Activated naive CD4-positive, alpha-beta T cell treated with anti-CD3 and anti-CD28 coated beads, Interleukin-2, amount 50 U/mL, for 16 hours (primary cell): Measurements from ENCODE around the gene FRS2.

ENCODE experiments used
- DNase-seq: peaks from one replicate; pipeline ENCODE4 v3.0.0-alpha.2; 2020

Gene FRS2

GRCh38 chr12:69508091-69508490 is 37.9 kb downstream of the FRS2 start:
- no peak for DNase-seq

- DNase-seq, result no peak
These were observed 38.4 kb downstream of the FRS2 start for GRCh38 chr12:69508621-69509020.

GRCh38 chr12:69509308-69509736 is 39.1 kb downstream of the FRS2 start:
- DNase-seq, result no peak

GRCh38 chr12:69509904-69510827 is 40.0 kb downstream of the FRS2 start:
- no peak for DNase-seq

GRCh38 chr12:69511016-69511415 is 40.8 kb downstream of the FRS2 start:
- DNase-seq, result no peak

- DNase-seq, result no peak
These were observed 41.5 kb downstream of the FRS2 start for GRCh38 chr12:69511469-69512267.

- no peak for DNase-seq
These were observed 42.6 kb downstream of the FRS2 start for GRCh38 chr12:69512820-69513219.

- DNase-seq, result no peak
These were observed 43.1 kb downstream of the FRS2 start for GRCh38 chr12:69513297-69513696.

- no peak for DNase-seq
These were observed 43.9 kb downstream of the FRS2 start for GRCh38 chr12:69514111-69514510.

GRCh38 chr12:69514845-69515244 is 44.7 kb downstream of the FRS2 start:
- DNase-seq, result no peak

- DNase-seq, result no peak
These were observed 45.3 kb downstream of the FRS2 start for GRCh38 chr12:69515394-69515930.

GRCh38 chr12:69516950-69517349 is 46.8 kb downstream of the FRS2 start:
- no peak for DNase-seq

GRCh38 chr12:69517406-69517805 is 47.2 kb downstream of the FRS2 start:
- DNase-seq, result no peak

- no peak for DNase-seq
These were observed 49.7 kb downstream of the FRS2 start for GRCh38 chr12:69519871-69520270.

- DNase-seq, result no peak
These were observed 53.5 kb downstream of the FRS2 start for GRCh38 chr12:69523433-69524330.

- DNase-seq, result no peak
These were observed 54.1 kb downstream of the FRS2 start for GRCh38 chr12:69524331-69524630.

GRCh38 chr12:69524755-69525469 is 54.7 kb downstream of the FRS2 start:
- no peak for DNase-seq

GRCh38 chr12:69527506-69528272 is 57.5 kb downstream of the FRS2 start:
- DNase-seq, result no peak

- DNase-seq, result no peak
These were observed 58.8 kb downstream of the FRS2 start for GRCh38 chr12:69529021-69529420.

- DNase-seq, result no peak
These were observed 63.7 kb downstream of the FRS2 start for GRCh38 chr12:69533844-69534243.

- DNase-seq, result no peak
These were observed 64.2 kb downstream of the FRS2 start for GRCh38 chr12:69534389-69534822.
